ENCODE measurements around the gene PHACTR1. TPM values are rescaled to one million over a fixed set of nuclear protein-coding genes. Genes with fewer than 3 reads are reported as not detected.

Gene PHACTR1
- total and polyA plus RNA-seq, 3 donors from 2014 or later, result 5.1 to 7.6 (median 6.5) TPM

GRCh38 chr6:13184089-13184468 is 467.5 kb downstream of the PHACTR1 start:
- intact Hi-C loops (cut with DNase I; ENCODE audit: low total_unique reads), result no loop called here
- Histone ChIP-seq H3K4me1 (no peaks in the 10 kb centered on the region), H3K27ac (no peak overlapping the region), H3K4me3 (no peak overlapping the region), H3K9me3 (no peaks in the 10 kb centered on the region), H3K27me3 (no peaks in the 10 kb centered on the region), H3K36me3 (ENCODE audit: low read depth, missing control alignments) (no peaks in the 10 kb centered on the region)
- 88 to 90% methylated on average over 7 of the region's 7 CpGs for WGBS, 2 donors
- DNase-seq, result no peak
- no peak for TF ChIP-seq CTCF (IDR thresholded peaks at IDR 0.05)
- TF ChIP-seq POLR2A (IDR thresholded peaks at IDR 0.05), result no peak

DNA sequence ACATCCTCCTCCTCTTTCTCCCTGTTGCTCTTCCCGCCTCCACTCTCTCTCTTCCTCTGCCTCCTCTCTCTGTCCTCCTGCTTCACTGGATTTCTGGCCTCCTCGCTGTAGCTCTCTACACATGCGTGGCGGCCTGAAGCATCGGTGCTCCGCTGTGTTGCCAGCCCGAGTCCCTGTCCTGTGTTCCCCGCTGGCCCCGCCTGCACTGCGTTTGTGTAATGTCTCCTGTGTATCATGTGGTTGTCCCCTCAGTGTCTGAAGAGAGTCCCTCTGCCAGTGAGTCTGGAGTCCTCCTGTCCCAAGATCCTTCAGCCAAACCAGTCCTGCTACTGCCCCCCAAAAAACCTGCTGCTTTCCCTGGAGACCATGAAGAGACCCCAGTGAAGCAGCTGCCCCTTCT is 468.0 kb downstream of the PHACTR1 start:
- TF ChIP-seq CTCF (IDR thresholded peaks at IDR 0.05) (no peak), POLR2A (IDR thresholded peaks at IDR 0.05) (no peak)
- Histone ChIP-seq H3K36me3 (ENCODE audit: low read depth, missing control alignments) (no peaks in the 10 kb centered on the region), H3K27me3 (no peaks in the 10 kb centered on the region), H3K4me1 (no peaks in the 10 kb centered on the region), H3K27ac (no peak overlapping the region), H3K9me3 (no peaks in the 10 kb centered on the region), H3K4me3 (no peak overlapping the region)
- intact Hi-C loops (cut with DNase I; ENCODE audit: low total_unique reads), result no loop called here
- 93 to 95% methylated on average over 10 of the region's 10 CpGs for WGBS, 2 donors
- DNase-seq, result no peak

- intact Hi-C loops (cut with DNase I; ENCODE audit: low total_unique reads), result no loop called here
- Histone ChIP-seq H3K9me3 (no peaks in the 10 kb centered on the region), H3K4me3 (no peak overlapping the region), H3K36me3 (ENCODE audit: low read depth, missing control alignments) (no peaks in the 10 kb centered on the region), H3K4me1 (no peaks in the 10 kb centered on the region), H3K27ac (no peak overlapping the region), H3K27me3 (no peaks in the 10 kb centered on the region)
- no peak for DNase-seq
- 97 to 98% methylated on average over 10 of the region's 10 CpGs for WGBS, 2 donors
- TF ChIP-seq CTCF (IDR thresholded peaks at IDR 0.05) (no peak), POLR2A (IDR thresholded peaks at IDR 0.05) (no peak)
These were observed 470.3 kb downstream of the PHACTR1 start for GRCh38 chr6:13186861-13187260.

- Histone ChIP-seq H3K27me3 (no peaks in the 10 kb centered on the region), H3K4me3 (no peak overlapping the region), H3K4me1 (no peaks in the 10 kb centered on the region), H3K36me3 (ENCODE audit: low read depth, missing control alignments) (no peaks in the 10 kb centered on the region), H3K27ac (no peak overlapping the region), H3K9me3 (no peaks in the 10 kb centered on the region)
- TF ChIP-seq CTCF (IDR thresholded peaks at IDR 0.05) (no peak), POLR2A (IDR thresholded peaks at IDR 0.05) (no peak)
- intact Hi-C loops (cut with DNase I; ENCODE audit: low total_unique reads), result no loop called here
- no peak for DNase-seq
- WGBS, 2 donors, result 88 to 90% methylated on average over 3 of the region's 3 CpGs
These were observed 471.1 kb downstream of the PHACTR1 start for GRCh38 chr6:13187692-13188091.

DNA sequence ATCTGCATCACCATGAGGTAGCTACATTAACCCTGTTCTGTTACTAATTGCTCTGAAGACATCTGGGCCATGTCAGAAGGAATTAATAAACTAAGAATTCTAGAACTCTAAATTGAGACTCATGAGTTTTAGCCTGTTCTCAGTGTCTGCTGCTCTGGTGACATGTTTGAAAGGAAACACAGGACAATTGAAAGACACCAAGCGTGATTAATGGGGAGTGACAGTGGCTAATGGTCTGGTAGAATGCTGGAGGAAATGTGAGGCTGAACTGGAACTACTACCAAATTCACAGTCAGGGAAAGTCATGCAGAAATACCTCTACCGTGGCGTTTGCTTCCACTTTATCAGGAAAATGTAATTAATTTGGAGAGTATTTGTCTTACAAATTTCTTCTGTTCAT is 471.7 kb downstream of the PHACTR1 start:
- no peak for TF ChIP-seq CTCF (IDR thresholded peaks at IDR 0.05)
- no peak for TF ChIP-seq POLR2A (IDR thresholded peaks at IDR 0.05)
- H3K36me3 ChIP-seq (ENCODE audit: low read depth, missing control alignments), result no peaks in the 10 kb centered on the region
- no peak overlapping the region for H3K4me3 ChIP-seq
- H3K9me3 ChIP-seq, result no peaks in the 10 kb centered on the region
- DNase-seq, result no peak
- H3K27me3 ChIP-seq, result no peaks in the 10 kb centered on the region
- H3K27ac ChIP-seq, result no peak overlapping the region
- intact Hi-C loops (cut with DNase I; ENCODE audit: low total_unique reads), result no loop called here
- 84 to 85% methylated on average over 3 of the region's 3 CpGs for WGBS, 2 donors
- no peaks in the 10 kb centered on the region for H3K4me1 ChIP-seq

Data from testis (tissue), 3 donors.